OCI-LY7 (cell line): ENCODE measurements around the gene IRX5. TPM values are rescaled to one million over a fixed set of nuclear protein-coding genes. Genes with fewer than 3 reads are reported as not detected.

Experiments
- BruUV-seq: library from RNA; stranded (reverse); fragments of 400-500 nt; replicated peaks from 2 replicates; lab custom pipeline; 2021; lab: Mats Ljungman, UMichigan
- CTCF ChIA-PET: fragments of 300-600 bp; sonication (Branson Sonifier 250); formaldehyde crosslinking; loops from one replicate; lab custom pipeline; 2022; ENCODE audit warnings: antibody characterized with exemption; ENCODE audit not compliant: unreplicated experiment; lab: Charles Lee
- POLR2A ChIA-PET: fragments of 300-600 bp; sonication (Branson Sonifier 250); formaldehyde crosslinking; loops from one replicate; lab custom pipeline; 2022; ENCODE audit warnings: antibody characterized with exemption; lab: Charles Lee
- DNase-seq: peaks from one replicate; pipeline ENCODE4 v3.0.0-alpha.2; 2015; ENCODE audit warnings: low spot score
- H2AFZ ChIP-seq: fragments of 200-600 bp; sonication (generic), shearing (Covaris generic); 2 replicates; pipeline ENCODE4 v1.6.1; 2014; ENCODE audit warnings: mild to moderate bottlenecking, antibody characterized with exemption, low read length, moderate library complexity
- H3K27ac ChIP-seq: fragments of 200-600 bp; sonication (generic); 2 replicates; pipeline ENCODE4 v1.5.1; 2014; ENCODE audit warnings: mixed run types, low read depth, mild to moderate bottlenecking, moderate library complexity, low read length, inconsistent platforms; ENCODE audit not compliant: poor library complexity, severe bottlenecking
- H3K36me3 ChIP-seq: fragments of 200-600 bp; sonication (generic); 2 replicates; pipeline ENCODE4 v1.6.1; 2014; ENCODE audit warnings: mild to moderate bottlenecking, antibody characterized with exemption, low read length, moderate library complexity, mixed read lengths; ENCODE audit not compliant: insufficient read depth
- H3K4me1 ChIP-seq: fragments of 200-600 bp; sonication (generic); 2 replicates; pipeline ENCODE4 v1.5.1; 2014; ENCODE audit warnings: mild to moderate bottlenecking, low read length; ENCODE audit not compliant: insufficient read depth, poor library complexity, severe bottlenecking
- H3K4me2 ChIP-seq: fragments of 200-600 bp; sonication (generic); 2 replicates; pipeline ENCODE4 v1.6.1; 2014; ENCODE audit warnings: mild to moderate bottlenecking, low read length
- H3K4me3 ChIP-seq: fragments of 200-600 bp; sonication (generic); 2 replicates; pipeline ENCODE4 v1.5.1; 2014; ENCODE audit warnings: mild to moderate bottlenecking, low read depth, low read length; ENCODE audit not compliant: poor library complexity, severe bottlenecking
- H3K79me2 ChIP-seq: fragments of 200-600 bp; sonication (generic); 2 replicates; pipeline ENCODE4 v1.6.1; 2016; ENCODE audit warnings: low read depth, mild to moderate bottlenecking, low read length, moderate library complexity, mixed read lengths; ENCODE audit not compliant: insufficient read depth
- H3K9me2 ChIP-seq: fragments of 200-600 bp; sonication (generic); 2 replicates; pipeline ENCODE4 v1.6.1; 2016; ENCODE audit warnings: mild to moderate bottlenecking, low read length, mixed read lengths; ENCODE audit not compliant: insufficient read depth
- H3K9me3 ChIP-seq: fragments of 200-600 bp; sonication (generic); 2 replicates; pipeline ENCODE4 v1.6.1; 2014; ENCODE audit warnings: mild to moderate bottlenecking, mixed run types, low read length, mixed read lengths
- H4K20me1 ChIP-seq: fragments of 200-600 bp; sonication (generic); 2 replicates; pipeline ENCODE4 v1.6.1; 2014; ENCODE audit warnings: mild to moderate bottlenecking, antibody characterized with exemption, low read length, moderate library complexity, mixed read lengths; ENCODE audit not compliant: insufficient read depth
- EZH2phosphoT487 ChIP-seq: fragments of 200-600 bp; sonication (generic); IDR thresholded peaks from 2 replicates; pipeline ENCODE4 v1.6.1; 2018; ENCODE audit warnings: low read depth, borderline replicate concordance, mild to moderate bottlenecking, mixed run types, antibody characterized with exemption, low read length, moderate library complexity, mixed read lengths
- intact Hi-C: fragments of 100-400 bp; cut with micrococcal nuclease; formaldehyde crosslinking; loops from one replicate; pipeline ENCODE4 v1.10.0; 2022; ENCODE audit not compliant: unreplicated experiment
- total RNA-seq, 2 experiments: library from RNA; depleted of rRNA in 1 of 2; stranded (reverse); fragments of >200 nt in 1 of 2; shearing (Covaris generic) in 1 of 2; gene quantifications; 2 replicates each; pipeline ENCODE4 v1.2.3, GENCODE V29; 2014 to 2022
- TF ChIP-seq, protein P1 (sequence below): fragments of 200-600 bp; sonication (generic); conservative IDR thresholded peaks from 2 replicates; pipeline ENCODE4 v1.5.1; 2014; ENCODE audit warnings: mild to moderate bottlenecking, antibody characterized with exemption, low read length, moderate library complexity, mixed read lengths

IRX5 gene
- total RNA-seq, 2 experiments from 2014 or later, result 5.1 to 5.9 TPM

DNA sequence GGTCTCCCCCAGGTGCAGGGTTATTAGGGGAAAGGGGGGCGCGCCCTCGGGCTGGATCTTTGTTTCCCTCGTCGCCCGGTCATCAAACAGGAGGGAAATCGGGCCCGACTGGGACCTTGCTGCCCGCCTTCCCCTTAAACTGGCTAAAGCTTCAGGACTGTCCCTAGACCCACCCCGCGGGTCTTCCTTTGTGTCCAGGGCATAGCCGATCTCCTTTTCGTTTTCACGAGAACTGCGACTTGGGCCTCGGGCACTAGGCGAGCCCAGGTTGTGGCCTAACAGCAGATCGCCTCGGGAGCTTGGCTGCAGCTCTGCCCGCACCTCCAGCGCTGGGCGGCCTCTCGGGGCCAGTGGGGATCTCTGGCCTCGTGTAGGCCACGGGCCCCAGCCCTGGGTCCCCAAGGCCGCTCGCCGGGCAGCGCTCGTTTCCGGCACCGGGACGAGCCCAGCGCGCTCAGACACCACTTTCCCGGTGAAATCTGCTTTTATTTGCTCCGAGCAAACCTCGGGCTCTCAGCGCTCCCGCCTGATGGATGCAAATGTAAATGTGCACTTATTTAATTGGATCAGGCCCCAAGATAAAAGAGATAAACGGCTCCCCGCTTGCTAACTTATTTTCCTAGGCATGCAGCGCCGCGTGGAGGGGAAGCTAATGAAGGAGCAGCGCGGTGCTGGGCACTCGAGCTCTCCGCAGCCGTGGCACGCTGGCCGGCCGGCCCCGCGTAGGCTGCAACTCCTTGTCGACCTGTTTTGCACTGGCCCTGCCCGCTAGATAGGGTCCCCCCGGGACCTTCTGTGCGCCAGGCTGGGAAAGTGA is 7.8 kb downstream of the IRX5 start:
- H3K9me3 ChIP-seq, result no peaks in the 10 kb centered on the region
- no peaks in the 10 kb centered on the region for H3K4me1 ChIP-seq
- intact Hi-C loops, result no loop called here
- TF ChIP-seq, protein P1, sequence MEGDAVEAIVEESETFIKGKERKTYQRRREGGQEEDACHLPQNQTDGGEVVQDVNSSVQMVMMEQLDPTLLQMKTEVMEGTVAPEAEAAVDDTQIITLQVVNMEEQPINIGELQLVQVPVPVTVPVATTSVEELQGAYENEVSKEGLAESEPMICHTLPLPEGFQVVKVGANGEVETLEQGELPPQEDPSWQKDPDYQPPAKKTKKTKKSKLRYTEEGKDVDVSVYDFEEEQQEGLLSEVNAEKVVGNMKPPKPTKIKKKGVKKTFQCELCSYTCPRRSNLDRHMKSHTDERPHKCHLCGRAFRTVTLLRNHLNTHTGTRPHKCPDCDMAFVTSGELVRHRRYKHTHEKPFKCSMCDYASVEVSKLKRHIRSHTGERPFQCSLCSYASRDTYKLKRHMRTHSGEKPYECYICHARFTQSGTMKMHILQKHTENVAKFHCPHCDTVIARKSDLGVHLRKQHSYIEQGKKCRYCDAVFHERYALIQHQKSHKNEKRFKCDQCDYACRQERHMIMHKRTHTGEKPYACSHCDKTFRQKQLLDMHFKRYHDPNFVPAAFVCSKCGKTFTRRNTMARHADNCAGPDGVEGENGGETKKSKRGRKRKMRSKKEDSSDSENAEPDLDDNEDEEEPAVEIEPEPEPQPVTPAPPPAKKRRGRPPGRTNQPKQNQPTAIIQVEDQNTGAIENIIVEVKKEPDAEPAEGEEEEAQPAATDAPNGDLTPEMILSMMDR, result no peak
- no peak for TF ChIP-seq EZH2phosphoT487
- no peaks in the 10 kb centered on the region for H4K20me1 ChIP-seq
- no peak overlapping the region for H2AFZ ChIP-seq
- no TSS peak for BruUV-seq
- POLR2A ChIA-PET, result no interaction called here
- H3K4me2 ChIP-seq, result no peak overlapping the region
- no peak overlapping the region for H3K4me3 ChIP-seq
- H3K9me2 ChIP-seq, result no peaks in the 10 kb centered on the region
- no peak overlapping the region for H3K27ac ChIP-seq
- CTCF ChIA-PET, result no interaction called here
- DNase-seq, result no peak
- H3K79me2 ChIP-seq, result no peaks in the 10 kb centered on the region
- H3K36me3 ChIP-seq, result peaks cover 3% of the 10 kb centered on the region; the same call in 1 of the 2 replicates

DNA sequence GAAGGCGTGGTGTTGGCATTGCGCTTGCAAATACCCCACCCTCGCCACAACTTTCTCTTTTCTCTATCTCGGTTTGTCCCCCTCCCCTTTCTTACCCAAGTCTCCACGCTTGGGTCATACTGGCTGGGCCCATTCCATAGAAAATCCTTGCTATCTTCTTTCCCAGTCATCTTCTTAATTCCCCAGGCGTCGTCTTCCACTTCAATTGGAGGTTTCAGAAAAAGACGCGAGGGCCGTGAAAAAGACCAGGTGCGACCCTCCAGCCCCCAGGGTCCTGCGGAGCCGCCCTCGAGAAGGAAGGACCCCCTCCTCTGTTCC is 8.3 kb downstream of the IRX5 start:
- Histone ChIP-seq H3K4me3 (no peak overlapping the region), H2AFZ (no peak overlapping the region), H3K27ac (no peak overlapping the region), H3K9me2 (no peaks in the 10 kb centered on the region), H3K4me2 (no peak overlapping the region), H4K20me1 (no peaks in the 10 kb centered on the region), H3K4me1 (no peaks in the 10 kb centered on the region), H3K79me2 (no peaks in the 10 kb centered on the region), H3K36me3 (no peaks in the 10 kb centered on the region), H3K9me3 (no peaks in the 10 kb centered on the region)
- ChIA-PET POLR2A (no interaction called here), CTCF (no interaction called here)
- TF ChIP-seq, protein P1, result no peak
- TF ChIP-seq EZH2phosphoT487, result no peak
- intact Hi-C loops, result no loop called here
- DNase-seq, result no peak
- no TSS peak for BruUV-seq

DNA sequence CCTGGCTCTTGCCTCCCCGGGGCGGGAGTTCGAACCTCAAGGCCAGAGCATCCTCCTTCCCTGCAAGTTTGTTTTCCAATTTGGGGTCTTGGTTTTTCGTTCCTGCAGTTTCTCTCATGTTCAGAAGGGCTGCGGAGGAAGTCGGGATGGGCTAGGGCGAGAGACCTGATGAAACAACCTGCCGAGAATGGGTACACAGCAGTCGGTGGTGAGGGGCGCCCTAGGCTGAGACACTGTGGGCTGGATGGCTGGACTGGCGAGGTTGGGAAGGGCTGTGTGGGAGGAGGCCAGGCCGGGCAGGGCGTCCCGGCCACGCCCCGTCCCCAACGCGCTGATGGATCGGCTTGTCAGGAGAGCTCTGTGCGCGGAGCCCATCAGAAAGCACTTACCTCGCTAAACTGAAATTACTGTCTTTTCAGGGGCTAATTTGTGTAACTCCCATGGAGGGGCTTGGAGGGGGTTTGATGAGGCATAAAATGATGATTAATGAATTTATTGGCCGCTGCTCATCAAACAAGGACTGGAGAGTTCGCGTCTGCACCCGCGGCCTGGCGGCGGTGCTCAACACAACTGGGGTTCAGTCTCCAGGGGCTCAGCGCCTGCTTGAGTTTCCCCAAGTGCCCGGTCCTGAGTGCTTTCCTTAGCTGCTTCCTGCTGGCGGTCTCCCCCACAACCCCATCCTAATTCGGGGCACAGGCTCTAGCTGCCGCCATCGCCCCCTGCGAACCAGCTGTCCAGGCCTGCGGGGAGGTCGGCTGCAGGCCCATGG is 9.0 kb downstream of the IRX5 start:
- POLR2A ChIA-PET, result no interaction called here
- H3K27ac ChIP-seq, result no peak overlapping the region
- no peaks in the 10 kb centered on the region for H3K4me1 ChIP-seq
- H3K4me2 ChIP-seq, result no peak overlapping the region
- no TSS peak for BruUV-seq
- TF ChIP-seq, protein P1, result no peak
- no peak for TF ChIP-seq EZH2phosphoT487
- H3K36me3 ChIP-seq, result no peaks in the 10 kb centered on the region
- no peaks in the 10 kb centered on the region for H3K9me2 ChIP-seq
- CTCF ChIA-PET, result no interaction called here
- H3K9me3 ChIP-seq, result no peaks in the 10 kb centered on the region
- H3K79me2 ChIP-seq, result no peaks in the 10 kb centered on the region
- no peaks in the 10 kb centered on the region for H4K20me1 ChIP-seq
- DNase-seq, result no peak
- intact Hi-C loops, result no loop called here
- H2AFZ ChIP-seq, result no peak overlapping the region
- H3K4me3 ChIP-seq, result no peak overlapping the region
